Kidney (tissue), 14 donors: ENCODE results near the gene CPT1A. TPM values are rescaled to one million over a fixed set of nuclear protein-coding genes. Genes with fewer than 3 reads are reported as not detected.

ENCODE experiments used
- DNase-seq, 5 donors: peaks; one replicate each; pipeline ENCODE4 v3.0.0-alpha.2; 2013 to 2020
- FAIRE-seq: peaks from 2 replicates; lab custom pipeline; 2012; peaks lifted over from hg19 to GRCh38; lab: Jason Lieb, UNC
- H3K27ac ChIP-seq, 2 donors: one replicate each; pipeline ENCODE4 v1.7.0; 2013; ENCODE audit warnings: low read depth in 2 of 2, low read length in 2 of 2, inconsistent platforms in 1 of 2
- H3K27me3 ChIP-seq: one replicate; pipeline ENCODE4 v1.7.1; 2013; ENCODE audit warnings: low read length, inconsistent platforms; ENCODE audit not compliant: control insufficient read depth, insufficient read depth
- H3K36me3 ChIP-seq, 3 donors: one replicate each; pipeline versions ENCODE4 v1.7.0 to v1.7.1; 2013; ENCODE audit warnings: low read length in 3 of 3, control low read depth in 1 of 3, inconsistent platforms in 1 of 3; ENCODE audit not compliant: insufficient read depth in 3 of 3, control insufficient read depth in 2 of 3
- H3K4me1 ChIP-seq, 3 donors: one replicate each; pipeline versions ENCODE4 v1.7.0 to v1.7.1; 2013; ENCODE audit warnings: low read length in 3 of 3, inconsistent platforms in 1 of 3, low read depth in 1 of 3; ENCODE audit not compliant: control insufficient read depth in 2 of 3, insufficient read depth in 2 of 3
- H3K4me3 ChIP-seq, 3 donors: one replicate each; pipeline versions ENCODE4 v1.7.0 to v1.8.1; 2013; ENCODE audit warnings: low read length in 3 of 3, control low read depth in 1 of 3, inconsistent platforms in 1 of 3
- H3K9ac ChIP-seq, 3 donors: one replicate each; pipeline versions ENCODE4 v1.7.0 to v1.7.1; 2013; ENCODE audit warnings: low read length in 3 of 3, control low read depth in 1 of 3, inconsistent platforms in 1 of 3
- H3K9me3 ChIP-seq, 3 donors: one replicate each; pipeline versions ENCODE4 v1.7.0 to v1.7.1; 2013; ENCODE audit warnings: low read length in 3 of 3, control low read depth in 1 of 3, inconsistent platforms in 1 of 3; ENCODE audit not compliant: control insufficient read depth in 2 of 3, insufficient read depth in 1 of 3
- CTCF ChIP-seq: IDR thresholded peaks from 3 replicates; pipeline ENCODE4 v1.5.1; 2012; ENCODE audit warnings: mild to moderate bottlenecking, moderate library complexity, borderline replicate concordance; ENCODE audit not compliant: insufficient read depth; ENCODE audit errors: extremely low read depth
- intact Hi-C: fragments of 100-400 bp; cut with DNase I; formaldehyde crosslinking; loops from one replicate; pipeline ENCODE4 v1.11.1; 2022
- polyA plus RNA-seq: library from polyadenylated mRNA; stranded (reverse); fragments of 350-450 nt; fragmentation: Illumina TruSeq; extraction: RNeasy Lipid Tissue Mini Kit (QIAGEN cat#74804); gene quantifications from one replicate; pipeline ENCODE4 v1.2.3, GENCODE V29; 2014; ENCODE audit warnings: low read depth, low replicate concordance; ENCODE audit not compliant: insufficient read depth
- total RNA-seq: library from RNA; stranded (reverse); fragmentation: NEBNext Ultra II Directional; extraction: Animal tissue kit (Norgen Biotek cat#: 25700); gene quantifications from one replicate; pipeline ENCODE4 v1.2.1, GENCODE V29; 2021
- donor health status: control.
- donor health status: control.
- donor health status: control.
- donor health status: control.
- donor health status: control.
- donor health status: DM: yes; HTN: yes; CAD: no.
- donor health status: Normal renal cell carcinoma (clear cell type).

Gene CPT1A
- total and polyA plus RNA-seq, 2 donors from 2014 or later = 51.3 to 61.5 TPM

GRCh38 chr11:68763926-68764657, 77.6 kb downstream of the CPT1A start:
- Histone ChIP-seq H3K4me1 (no peaks in the 10 kb centered on the region), H3K36me3 (peaks cover 0 to 21% (median 19%) of the 10 kb centered on the region in 3 donors), H3K9ac (no peak overlapping the region), H3K4me3 (no peak overlapping the region), H3K27me3 (no peaks in the 10 kb centered on the region), H3K9me3 (no peaks in the 10 kb centered on the region), H3K27ac (no peak overlapping the region)
- DNase-seq (no peak), FAIRE-seq (no peak)
- intact Hi-C loops = no loop called here
- TF ChIP-seq CTCF = no peak

GRCh38 chr11:68763181-68763721, 78.5 kb downstream of the CPT1A start:
- no peak overlapping the region for H3K4me3 ChIP-seq
- FAIRE-seq = no peak
- H3K9me3 ChIP-seq = no peaks in the 10 kb centered on the region
- intact Hi-C loops = no loop called here
- H3K27me3 ChIP-seq = no peaks in the 10 kb centered on the region
- H3K27ac ChIP-seq = no peak overlapping the region
- no peaks in the 10 kb centered on the region for H3K4me1 ChIP-seq
- peak in 2 of 5 donors; percentile 30 to 41 for DNase-seq
- TF ChIP-seq CTCF = no peak
- no peak overlapping the region for H3K9ac ChIP-seq
- peaks cover 0 to 26% (median 20%) of the 10 kb centered on the region in 3 donors for H3K36me3 ChIP-seq

GRCh38 chr11:68762481-68762880, 79.2 kb downstream of the CPT1A start:
- TF ChIP-seq CTCF = no peak
- no peaks in the 10 kb centered on the region for H3K27me3 ChIP-seq
- H3K36me3 ChIP-seq = peaks cover 0 to 32% (median 25%) of the 10 kb centered on the region in 3 donors
- H3K27ac ChIP-seq = no peak overlapping the region
- FAIRE-seq (no peak), DNase-seq (no peak)
- H3K4me3 ChIP-seq = no peak overlapping the region
- H3K9ac ChIP-seq = no peak overlapping the region
- no peaks in the 10 kb centered on the region for H3K4me1 ChIP-seq
- intact Hi-C loops = no loop called here
- H3K9me3 ChIP-seq = no peaks in the 10 kb centered on the region
